HepG2 (cell line): ENCODE results near the gene NPPB. TPM values are rescaled to one million over a fixed set of nuclear protein-coding genes. Genes with fewer than 3 reads are reported as not detected.

Source experiments
- AKAP8 ChIP-seq: sonication (generic); formaldehyde crosslinking; IDR thresholded peaks from 2 replicates; pipeline ENCODE4 v1.5.1; 2020; ENCODE audit warnings: mild to moderate bottlenecking, missing genetic modification reagents
- ATRX ChIP-seq: sonication (generic); formaldehyde crosslinking; IDR thresholded peaks from 2 replicates; pipeline ENCODE4 v1.4.0; 2020; ENCODE audit warnings: missing genetic modification reagents, borderline replicate concordance
- HDAC6 ChIP-seq: fragments of 200-600 bp; sonication (generic); IDR thresholded peaks from 2 replicates; pipeline ENCODE4 v1.7.0; 2017; ENCODE audit warnings: mild to moderate bottlenecking, antibody characterized with exemption, low read length, low read depth
- PAWR ChIP-seq: sonication (generic); formaldehyde crosslinking; IDR thresholded peaks from 2 replicates; pipeline ENCODE4 v1.4.0; 2020; ENCODE audit warnings: missing genetic modification reagents, mild to moderate bottlenecking, borderline replicate concordance
- POGZ ChIP-seq: sonication (generic); formaldehyde crosslinking; IDR thresholded peaks from 2 replicates; pipeline ENCODE4 v1.4.0; 2020; ENCODE audit warnings: mild to moderate bottlenecking, missing genetic modification reagents
- SOX5 ChIP-seq: IDR thresholded peaks from 2 replicates; pipeline ENCODE4 v1.6.1; 2016; ENCODE audit warnings: borderline replicate concordance
- TCF12 ChIP-seq, 2 experiments: fragments of 450-650 bp in 1 of 2; sonication (generic) in 1 of 2; formaldehyde crosslinking in 1 of 2; IDR thresholded peaks; 2 replicates each; pipeline versions ENCODE4 v1.6.1 to v1.8.0; 2017 to 2022; ENCODE audit warnings: antibody characterized with exemption in 1 of 2, mild to moderate bottlenecking in 1 of 2, missing genetic modification reagents in 1 of 2, moderate library complexity in 1 of 2
- THAP8 ChIP-seq: sonication (generic); formaldehyde crosslinking; IDR thresholded peaks from 2 replicates; pipeline ENCODE4 v1.5.1; 2020; ENCODE audit warnings: missing genetic modification reagents, mild to moderate bottlenecking, borderline replicate concordance
- ZBTB20 ChIP-seq: sonication (generic); formaldehyde crosslinking; IDR thresholded peaks from 2 replicates; pipeline ENCODE4 v1.8.1; 2023; ENCODE audit warnings: missing genetic modification reagents, low read depth, mild to moderate bottlenecking, borderline replicate concordance
- ZNF12 ChIP-seq: sonication (generic); formaldehyde crosslinking; IDR thresholded peaks from 2 replicates; pipeline ENCODE4 v1.5.0; 2020; ENCODE audit warnings: missing genetic modification reagents
- ZNF580 ChIP-seq: IDR thresholded peaks from 2 replicates; pipeline ENCODE4 v1.6.1; 2016; ENCODE audit warnings: low read depth, borderline replicate concordance
- ZNF672 ChIP-seq: sonication (generic); formaldehyde crosslinking; IDR thresholded peaks from 2 replicates; pipeline ENCODE4 v1.8.1; 2022; ENCODE audit warnings: missing genetic modification reagents
- ZNF704 ChIP-seq: sonication (generic); formaldehyde crosslinking; IDR thresholded peaks from 2 replicates; pipeline ENCODE4 v1.8.1; 2023; ENCODE audit warnings: mild to moderate bottlenecking, inconsistent platforms, moderate library complexity, missing genetic modification reagents, borderline replicate concordance
- ZNF891 ChIP-seq: sonication (generic); formaldehyde crosslinking; IDR thresholded peaks from 2 replicates; pipeline ENCODE4 v1.5.0; 2020; ENCODE audit warnings: mild to moderate bottlenecking, missing genetic modification reagents
- polyA plus RNA-seq, 8 experiments: library from polyadenylated mRNA; depleted of rRNA in 3 of 8; stranded (reverse) in 7 of 8; unstranded in 1 of 8; fragments of >200 nt; fragmentation: Illumina TruSeq in 4 of 8; extraction: Trizol in 4 of 8; gene quantifications; 2 replicates each; pipeline versions ENCODE4 v1.2.1 to v1.2.3, GENCODE V29; 2011 to 2016; ENCODE audit warnings: low read depth in 4 of 8, missing spikeins in 1 of 8, mixed read lengths in 1 of 8; ENCODE audit not compliant: insufficient read depth in 1 of 8
- total RNA-seq, 5 experiments: library from RNA; depleted of rRNA; stranded (reverse); fragments of >200 nt; fragmentation: Illumina TruSeq; extraction: Trizol; gene quantifications; 2 replicates each; pipeline ENCODE4 v1.2.3, GENCODE V29; 2016; ENCODE audit warnings: low read depth in 1 of 5
- TF ChIP-seq, protein P1 (sequence below): sonication (generic); formaldehyde crosslinking; IDR thresholded peaks from 2 replicates; pipeline ENCODE4 v1.5.1; 2020; ENCODE audit warnings: missing genetic modification reagents, mild to moderate bottlenecking, borderline replicate concordance
- TF ChIP-seq, protein P2 (sequence below): sonication (generic); formaldehyde crosslinking; IDR thresholded peaks from 2 replicates; pipeline ENCODE4 v1.4.0; 2020; ENCODE audit warnings: missing genetic modification reagents
- TF ChIP-seq, protein P3 (sequence below): sonication (generic); formaldehyde crosslinking; IDR thresholded peaks from 2 replicates; pipeline ENCODE4 v1.8.0; 2022; ENCODE audit warnings: missing genetic modification reagents, mild to moderate bottlenecking, inconsistent platforms, borderline replicate concordance

NPPB gene
- total and polyA plus RNA-seq, 2 of the 13 experiments (the other 11 are each of a cell fraction or from before 2014, with no cell fraction given): 1.9 TPM; not detected in 1

GRCh38 chr1:11858968-11859871 lies 475 bp upstream of the NPPB start (continued):
- TF ChIP-seq, protein P1, sequence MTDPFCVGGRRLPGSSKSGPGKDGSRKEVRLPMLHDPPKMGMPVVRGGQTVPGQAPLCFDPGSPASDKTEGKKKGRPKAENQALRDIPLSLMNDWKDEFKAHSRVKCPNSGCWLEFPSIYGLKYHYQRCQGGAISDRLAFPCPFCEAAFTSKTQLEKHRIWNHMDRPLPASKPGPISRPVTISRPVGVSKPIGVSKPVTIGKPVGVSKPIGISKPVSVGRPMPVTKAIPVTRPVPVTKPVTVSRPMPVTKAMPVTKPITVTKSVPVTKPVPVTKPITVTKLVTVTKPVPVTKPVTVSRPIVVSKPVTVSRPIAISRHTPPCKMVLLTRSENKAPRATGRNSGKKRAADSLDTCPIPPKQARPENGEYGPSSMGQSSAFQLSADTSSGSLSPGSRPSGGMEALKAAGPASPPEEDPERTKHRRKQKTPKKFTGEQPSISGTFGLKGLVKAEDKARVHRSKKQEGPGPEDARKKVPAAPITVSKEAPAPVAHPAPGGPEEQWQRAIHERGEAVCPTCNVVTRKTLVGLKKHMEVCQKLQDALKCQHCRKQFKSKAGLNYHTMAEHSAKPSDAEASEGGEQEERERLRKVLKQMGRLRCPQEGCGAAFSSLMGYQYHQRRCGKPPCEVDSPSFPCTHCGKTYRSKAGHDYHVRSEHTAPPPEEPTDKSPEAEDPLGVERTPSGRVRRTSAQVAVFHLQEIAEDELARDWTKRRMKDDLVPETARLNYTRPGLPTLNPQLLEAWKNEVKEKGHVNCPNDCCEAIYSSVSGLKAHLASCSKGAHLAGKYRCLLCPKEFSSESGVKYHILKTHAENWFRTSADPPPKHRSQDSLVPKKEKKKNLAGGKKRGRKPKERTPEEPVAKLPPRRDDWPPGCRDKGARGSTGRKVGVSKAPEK (CRISPR knock-in tag): no peak
- TF ChIP-seq PAWR (CRISPR knock-in tag) (peak; percentile 95; the same call in 1 of the 2 replicates), ZBTB20 (CRISPR knock-in tag) (peak; percentile 94), ZNF891 (CRISPR knock-in tag) (peak; percentile 96; the same call in 1 of the 2 replicates), ZNF12 (peak; percentile 91), TCF12 (IDR thresholded peaks at IDR 0.05) (no peak), TCF12 (CRISPR knock-in tag; IDR thresholded peaks at IDR 0.05) (0 out of 2 replicates have a peak, but pooled peaks have one; percentile 55), ATRX (CRISPR knock-in tag) (no peak; the same call in 1 of the 2 replicates), POGZ (CRISPR knock-in tag) (no peak), HDAC6 (no peak), THAP8 (CRISPR knock-in tag) (no peak), ZNF672 (CRISPR knock-in tag) (no peak), SOX5 (peak; percentile 69; the same call in 1 of the 2 replicates), AKAP8 (CRISPR knock-in tag) (0 out of 2 replicates have a peak, but pooled peaks have one; percentile 60), ZNF580 (peak; percentile 99), ZNF704 (CRISPR knock-in tag) (peak; percentile 69; the same call in 1 of the 2 replicates)
- TF ChIP-seq, protein P2, sequence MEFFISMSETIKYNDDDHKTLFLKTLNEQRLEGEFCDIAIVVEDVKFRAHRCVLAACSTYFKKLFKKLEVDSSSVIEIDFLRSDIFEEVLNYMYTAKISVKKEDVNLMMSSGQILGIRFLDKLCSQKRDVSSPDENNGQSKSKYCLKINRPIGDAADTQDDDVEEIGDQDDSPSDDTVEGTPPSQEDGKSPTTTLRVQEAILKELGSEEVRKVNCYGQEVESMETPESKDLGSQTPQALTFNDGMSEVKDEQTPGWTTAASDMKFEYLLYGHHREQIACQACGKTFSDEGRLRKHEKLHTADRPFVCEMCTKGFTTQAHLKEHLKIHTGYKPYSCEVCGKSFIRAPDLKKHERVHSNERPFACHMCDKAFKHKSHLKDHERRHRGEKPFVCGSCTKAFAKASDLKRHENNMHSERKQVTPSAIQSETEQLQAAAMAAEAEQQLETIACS: no peak
- TF ChIP-seq, protein P3, sequence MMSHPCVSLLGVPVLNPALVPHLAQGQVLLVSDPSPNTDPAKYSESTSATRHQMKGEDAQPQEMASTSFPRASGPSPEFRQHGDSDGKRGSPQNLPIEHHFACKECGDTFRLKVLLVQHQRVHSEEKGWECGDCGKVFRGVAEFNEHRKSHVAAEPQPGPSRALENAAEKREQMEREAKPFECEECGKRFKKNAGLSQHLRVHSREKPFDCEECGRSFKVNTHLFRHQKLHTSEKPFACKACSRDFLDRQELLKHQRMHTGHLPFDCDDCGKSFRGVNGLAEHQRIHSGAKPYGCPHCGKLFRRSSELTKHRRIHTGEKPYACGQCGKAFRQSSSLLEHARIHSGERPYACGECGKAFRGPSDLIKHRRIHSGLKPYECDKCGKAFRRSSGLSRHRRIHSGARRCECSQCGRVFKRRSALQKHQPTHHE: peak; percentile 89
